Calu3 (cell line): ENCODE measurements around the gene TRIOBP. TPM values are rescaled to one million over a fixed set of nuclear protein-coding genes. Genes with fewer than 3 reads are reported as not detected.
A peak's percentile ranks its signal among the peaks of the same experiment; 100 is the strongest.

Experiments
- Bru-seq: library from RNA; stranded (reverse); fragments of 400-500 nt; gene quantifications from one replicate; lab custom pipeline; 2021; lab: Mats Ljungman, UMichigan
- BruChase-seq, 2 experiments: library from RNA; stranded (reverse); fragments of 400-500 nt; gene quantifications; one replicate each; lab custom pipeline; 2021; lab: Mats Ljungman, UMichigan
- BruUV-seq: library from RNA; stranded (reverse); fragments of 400-500 nt; replicated peaks from 2 replicates; lab custom pipeline; 2021; lab: Mats Ljungman, UMichigan
- CTCF ChIA-PET: fragments of 300-600 bp; sonication (Branson Sonifier 250); formaldehyde crosslinking; loops from one replicate; lab custom pipeline; 2022; ENCODE audit warnings: antibody characterized with exemption; lab: Charles Lee
- DNase-seq: peaks from one replicate; pipeline ENCODE4 v3.0.0; 2022
- H3K27ac Mint-ChIP-seq: one replicate; pipeline ENCODE4 v1.8.0; 2022; ENCODE audit warnings: mixed read lengths; ENCODE audit not compliant: unreplicated experiment
- H3K27me3 Mint-ChIP-seq: one replicate; pipeline ENCODE4 v1.8.0; 2022; ENCODE audit warnings: mixed read lengths; ENCODE audit not compliant: unreplicated experiment
- H3K36me3 Mint-ChIP-seq: one replicate; pipeline ENCODE4 v1.8.0; 2022; ENCODE audit warnings: mild to moderate bottlenecking, moderate library complexity, mixed read lengths; ENCODE audit not compliant: insufficient read depth, unreplicated experiment
- H3K4me1 Mint-ChIP-seq: one replicate; pipeline ENCODE4 v1.8.0; 2022; ENCODE audit warnings: mild to moderate bottlenecking, low read depth, mixed read lengths; ENCODE audit not compliant: unreplicated experiment
- H3K4me3 Mint-ChIP-seq: one replicate; pipeline ENCODE4 v1.8.0; 2022; ENCODE audit warnings: mild to moderate bottlenecking, low read depth, moderate library complexity, mixed read lengths; ENCODE audit not compliant: unreplicated experiment
- H3K9me3 Mint-ChIP-seq: one replicate; pipeline ENCODE4 v1.8.0; 2022; ENCODE audit warnings: low read depth, mixed read lengths; ENCODE audit not compliant: unreplicated experiment
- CTCF ChIP-seq: fragments of 200-600 bp; IDR thresholded peaks from one replicate; pipeline ENCODE4 v1.8.0; 2022; ENCODE audit warnings: antibody characterized with exemption; ENCODE audit not compliant: unreplicated experiment
- intact Hi-C: fragments of 100-400 bp; cut with micrococcal nuclease; formaldehyde crosslinking; loops from one replicate; pipeline ENCODE4 v1.10.0; 2022; ENCODE audit not compliant: unreplicated experiment
- long read RNA-seq: library from polyadenylated mRNA; stranded (forward); transcript quantifications from one replicate; pipeline ENCODE4 v2.0.0, GENCODE V29; 2022
- total RNA-seq: library from RNA; stranded (reverse); gene quantifications from 2 replicates; pipeline ENCODE4 v1.2.3, GENCODE V29; 2022

Gene TRIOBP
- total RNA-seq: 85.3 and 86.5 TPM in 2 replicates
- Bru-seq, nascent RNA: percentile 66 among the genes with signal in this experiment
- percentile 73 among the genes with signal in this experiment for BruChase-seq, experiment 1, labeled RNA remaining after a 6-hour chase
- percentile 69 among the genes with signal in this experiment for BruChase-seq, experiment 2, labeled RNA remaining after a 2-hour chase
- long read RNA-seq, transcript TRIOBP-203 (14 exons, 2,324 nt): major isoform, 160 of 238 reads
- long read RNA-seq, transcript TRIOBP-205 (8 exons, 2,125 nt): minor isoform, 10 of 238 reads
- long read RNA-seq, partial matches to known transcripts: 21 of 238 reads
- long read RNA-seq, other reads (novel, unspliced or antisense): 47 of 238 reads

GRCh38 chr22:37696657-37697537 is at the start of gene TRIOBP:
Gene TRIOBP, plus strand, starts transcription at chr22:37697048. Its CDS starts 4,318 bp downstream, at chr22:37701366.
- H3K27me3 Mint-ChIP-seq: no peaks in the 10 kb centered on the region
- TF ChIP-seq CTCF: peak; percentile 47
- H3K4me3 Mint-ChIP-seq: peak within 1 kb of the TSS; percentile 9
- DNase-seq: peak; percentile 88
- peaks cover 22% of the 10 kb centered on the region for H3K36me3 Mint-ChIP-seq
- no TSS peak for BruUV-seq
- intact Hi-C loops: loop anchor here (5.0 kb wide), 1 partner anchor 35 kb away; no protein-coding TSS in a partner anchor
- no peaks in the 10 kb centered on the region for H3K4me1 Mint-ChIP-seq
- CTCF ChIA-PET: interaction anchor here (0.7 to 1.2 kb wide), 4 partner anchors 11 to 89 kb away, joined by 3 to 4 read pairs (median 3); partner anchors contain the start of genes GGA1, NOL12 and SH3BP1
- peak within 1 kb of the TSS; percentile 33 for H3K27ac Mint-ChIP-seq
- no peaks in the 10 kb centered on the region for H3K9me3 Mint-ChIP-seq

- no peak overlapping the region for H3K4me3 Mint-ChIP-seq
- TF ChIP-seq CTCF: no peak
- H3K36me3 Mint-ChIP-seq: peaks cover 30% of the 10 kb centered on the region
- CTCF ChIA-PET: no interaction called here
- no peak for DNase-seq
- no peak overlapping the region for H3K27ac Mint-ChIP-seq
- BruUV-seq: no TSS peak
- intact Hi-C loops: loop anchor here (10.0 kb wide), 1 partner anchor 147 kb away; no protein-coding TSS in a partner anchor
- H3K9me3 Mint-ChIP-seq: no peaks in the 10 kb centered on the region
- H3K27me3 Mint-ChIP-seq: no peaks in the 10 kb centered on the region
- no peaks in the 10 kb centered on the region for H3K4me1 Mint-ChIP-seq
Measured at GRCh38 chr22:37647317-37647716, 49.5 kb upstream of the TRIOBP start.

DNA sequence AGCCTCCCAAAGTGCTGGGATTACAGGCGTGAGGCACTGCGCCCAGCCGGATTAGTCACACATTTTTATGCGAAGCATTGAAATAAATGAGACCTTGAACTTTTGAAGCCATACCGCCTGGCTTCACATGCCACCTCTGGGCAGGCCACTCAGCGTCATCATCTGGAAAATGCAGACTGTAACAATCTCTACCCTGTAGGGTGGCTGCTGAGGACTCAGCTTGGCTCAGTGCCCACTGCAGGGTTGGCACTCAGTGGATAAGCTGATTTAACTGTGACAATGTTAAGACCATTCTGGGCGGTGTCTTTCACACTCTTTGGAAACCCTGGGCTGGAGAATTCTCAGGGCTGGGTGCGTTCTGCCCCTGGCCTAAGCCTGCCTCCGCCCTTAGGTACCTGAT is 48.9 kb upstream of the TRIOBP start:
- no peak overlapping the region for H3K27ac Mint-ChIP-seq
- H3K4me3 Mint-ChIP-seq: no peak overlapping the region
- no TSS peak for BruUV-seq
- H3K9me3 Mint-ChIP-seq: no peaks in the 10 kb centered on the region
- intact Hi-C loops: loop anchor here (10.0 kb wide), 1 partner anchor 147 kb away; no protein-coding TSS in a partner anchor
- no peaks in the 10 kb centered on the region for H3K27me3 Mint-ChIP-seq
- H3K4me1 Mint-ChIP-seq: no peaks in the 10 kb centered on the region
- peaks cover 26% of the 10 kb centered on the region for H3K36me3 Mint-ChIP-seq
- no peak for TF ChIP-seq CTCF
- DNase-seq: no peak
- CTCF ChIA-PET: no interaction called here

DNA sequence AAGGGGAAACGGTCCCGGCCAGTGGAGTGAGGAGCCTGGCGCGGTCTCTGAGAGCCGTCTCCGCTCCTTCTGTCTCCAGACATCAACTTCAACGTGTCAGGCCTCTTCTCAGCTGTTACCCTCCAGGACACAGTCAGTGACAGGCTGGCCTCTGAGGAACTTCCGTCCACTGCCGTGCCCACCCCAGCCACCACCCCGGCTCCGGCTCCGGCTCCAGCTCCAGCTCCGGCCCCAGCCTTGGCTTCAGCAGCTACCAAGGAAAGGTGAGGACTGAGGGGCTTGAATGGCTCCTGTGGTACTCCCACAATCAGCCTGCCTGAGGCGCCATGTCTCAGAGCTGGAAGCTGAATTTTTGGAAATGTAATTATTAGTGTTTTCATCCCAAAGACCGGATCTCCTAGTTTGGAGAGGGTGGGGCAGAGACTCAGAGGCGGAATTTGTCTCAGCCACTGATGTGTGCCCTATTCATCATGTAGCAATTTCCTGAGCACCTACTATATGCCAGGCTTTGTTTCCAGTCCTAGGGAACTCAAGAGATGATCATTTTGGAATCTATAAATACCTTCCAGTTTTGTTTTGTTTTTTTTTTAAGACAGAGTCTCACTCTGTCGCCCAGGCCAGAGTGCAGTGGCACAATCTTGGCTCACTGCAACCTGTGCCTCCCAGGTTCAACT is 46.2 kb upstream of the TRIOBP start:
- no peak overlapping the region for H3K4me3 Mint-ChIP-seq
- no peaks in the 10 kb centered on the region for H3K27me3 Mint-ChIP-seq
- H3K27ac Mint-ChIP-seq: no peak overlapping the region
- CTCF ChIA-PET: no interaction called here
- no peaks in the 10 kb centered on the region for H3K4me1 Mint-ChIP-seq
- no peak for TF ChIP-seq CTCF
- no TSS peak for BruUV-seq
- H3K9me3 Mint-ChIP-seq: no peaks in the 10 kb centered on the region
- H3K36me3 Mint-ChIP-seq: peaks cover 20% of the 10 kb centered on the region
- intact Hi-C loops: no loop called here
- DNase-seq: no peak
